Measurements from ENCODE around the gene CNOT6.
"Not testable (repeated sequence)": the region's sequence is repeated elsewhere in the genome, so short reads cannot be mapped to it uniquely, and the experiment has no call there.

The CNOT6 gene

GRCh38 chr5:180460834-180461233 lies 33.3 kb upstream of the CNOT6 start:
- DNase-seq, result no peak
- intact Hi-C loops (cut with DNase I; ENCODE audit: low total_unique reads), result no loop called here

DNA sequence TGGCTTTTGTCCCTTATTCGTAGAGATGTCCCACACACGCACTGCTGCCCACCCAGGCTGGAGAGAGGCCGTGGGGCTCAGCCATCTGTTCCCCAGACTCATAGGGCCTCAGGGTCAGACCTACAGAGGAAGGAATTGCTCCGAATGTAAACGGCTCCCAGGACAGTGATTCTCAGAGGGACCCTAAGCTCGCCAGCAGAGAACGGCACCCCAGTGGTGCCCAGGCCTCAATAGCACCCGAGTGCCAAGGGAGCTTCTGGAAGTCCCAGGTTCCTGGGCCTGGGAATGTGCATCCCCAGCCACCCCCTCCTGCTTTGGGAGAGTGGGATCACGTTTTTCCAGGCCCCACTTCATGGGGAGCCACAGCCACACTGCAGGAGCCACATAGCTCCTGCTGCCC lies 32.9 kb upstream of the CNOT6 start:
- H3K4me1 ChIP-seq, result no peaks in the 10 kb centered on the region
- TF ChIP-seq, protein P1, sequence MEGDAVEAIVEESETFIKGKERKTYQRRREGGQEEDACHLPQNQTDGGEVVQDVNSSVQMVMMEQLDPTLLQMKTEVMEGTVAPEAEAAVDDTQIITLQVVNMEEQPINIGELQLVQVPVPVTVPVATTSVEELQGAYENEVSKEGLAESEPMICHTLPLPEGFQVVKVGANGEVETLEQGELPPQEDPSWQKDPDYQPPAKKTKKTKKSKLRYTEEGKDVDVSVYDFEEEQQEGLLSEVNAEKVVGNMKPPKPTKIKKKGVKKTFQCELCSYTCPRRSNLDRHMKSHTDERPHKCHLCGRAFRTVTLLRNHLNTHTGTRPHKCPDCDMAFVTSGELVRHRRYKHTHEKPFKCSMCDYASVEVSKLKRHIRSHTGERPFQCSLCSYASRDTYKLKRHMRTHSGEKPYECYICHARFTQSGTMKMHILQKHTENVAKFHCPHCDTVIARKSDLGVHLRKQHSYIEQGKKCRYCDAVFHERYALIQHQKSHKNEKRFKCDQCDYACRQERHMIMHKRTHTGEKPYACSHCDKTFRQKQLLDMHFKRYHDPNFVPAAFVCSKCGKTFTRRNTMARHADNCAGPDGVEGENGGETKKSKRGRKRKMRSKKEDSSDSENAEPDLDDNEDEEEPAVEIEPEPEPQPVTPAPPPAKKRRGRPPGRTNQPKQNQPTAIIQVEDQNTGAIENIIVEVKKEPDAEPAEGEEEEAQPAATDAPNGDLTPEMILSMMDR (IDR thresholded peaks at IDR 0.05), result no peak
- intact Hi-C loops (cut with DNase I; ENCODE audit: low total_unique reads), result no loop called here
- H3K27me3 ChIP-seq, result peaks cover 0 to 8% of the 10 kb centered on the region in 2 donors
- H3K4me3 ChIP-seq, result no peak overlapping the region
- H3K36me3 ChIP-seq, result no peaks in the 10 kb centered on the region
- H3K27ac ChIP-seq, result no peak overlapping the region
- DNase-seq, result no peak
- peaks cover 0 to 5% (median 0%) of the 10 kb centered on the region in 3 donors for H3K9me3 ChIP-seq

More at GRCh38 chr5:180460834-180461233, 33.3 kb upstream of the CNOT6 start:
- Histone ChIP-seq H3K36me3 (no peaks in the 10 kb centered on the region), H3K27me3 (peaks cover 0 to 7% of the 10 kb centered on the region in 2 donors), H3K9me3 (peaks cover 0 to 5% (median 0%) of the 10 kb centered on the region in 3 donors), H3K27ac (no peak overlapping the region), H3K4me1 (no peaks in the 10 kb centered on the region), H3K4me3 (no peak overlapping the region)
- TF ChIP-seq, protein P1 (IDR thresholded peaks at IDR 0.05), result no peak

GRCh38 chr5:180463216-180463900 lies 30.8 kb upstream of the CNOT6 start:
- Histone ChIP-seq H3K9me3 (peaks cover 0 to 5% (median 0%) of the 10 kb centered on the region in 3 donors), H3K4me1 (no peaks in the 10 kb centered on the region), H3K27me3 (peaks cover 0 to 9% of the 10 kb centered on the region in 2 donors), H3K36me3 (no peaks in the 10 kb centered on the region), H3K27ac (no peak overlapping the region), H3K4me3 (no peak overlapping the region)
- TF ChIP-seq, protein P1 (IDR thresholded peaks at IDR 0.05), result no peak
- no peak for DNase-seq
- intact Hi-C loops (cut with DNase I; ENCODE audit: low total_unique reads), result no loop called here

DNA sequence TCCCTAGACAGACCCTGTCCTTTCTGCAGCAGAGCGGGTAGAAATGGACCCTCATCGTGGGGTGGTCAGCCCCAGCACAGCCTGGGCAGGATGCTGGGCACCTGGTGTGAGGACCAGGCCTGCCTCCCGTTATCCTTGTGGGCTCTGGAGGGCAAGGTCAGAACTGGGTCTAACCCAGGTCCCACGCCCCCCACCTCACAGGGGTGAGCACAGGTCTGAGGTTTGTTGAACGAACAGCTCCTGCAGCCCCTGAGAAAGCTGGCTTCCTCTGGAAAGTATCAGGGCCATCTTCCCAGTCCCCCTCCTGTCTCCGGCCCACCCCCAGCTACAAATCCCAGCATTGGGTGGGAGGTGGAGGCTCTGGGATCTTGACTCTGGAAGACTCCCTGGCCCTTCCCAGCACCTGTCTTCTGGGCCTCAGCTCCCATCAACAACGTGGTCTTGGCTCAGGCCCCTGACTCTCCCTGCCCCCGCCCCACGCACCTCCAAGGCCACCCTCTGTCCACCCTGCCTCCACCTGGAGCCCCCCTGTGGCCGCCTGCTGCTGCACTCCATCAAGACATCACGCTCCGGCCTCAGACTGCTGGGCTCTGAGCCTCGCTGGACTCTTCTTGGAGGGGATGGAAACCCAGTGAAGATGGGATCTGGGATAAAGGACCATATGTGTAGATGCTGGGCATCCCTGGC lies 30.1 kb upstream of the CNOT6 start:
- H3K36me3 ChIP-seq, result no peaks in the 10 kb centered on the region
- no peak for DNase-seq
- H3K4me1 ChIP-seq, result no peaks in the 10 kb centered on the region
- H3K4me3 ChIP-seq, result no peak overlapping the region
- TF ChIP-seq, protein P1 (IDR thresholded peaks at IDR 0.05), result no peak
- intact Hi-C loops (cut with DNase I; ENCODE audit: low total_unique reads), result no loop called here
- peaks cover 0 to 9% of the 10 kb centered on the region in 2 donors for H3K27me3 ChIP-seq
- peaks cover 0 to under 1% (median 0%) of the 10 kb centered on the region in 3 donors for H3K9me3 ChIP-seq
- no peak overlapping the region for H3K27ac ChIP-seq

DNA sequence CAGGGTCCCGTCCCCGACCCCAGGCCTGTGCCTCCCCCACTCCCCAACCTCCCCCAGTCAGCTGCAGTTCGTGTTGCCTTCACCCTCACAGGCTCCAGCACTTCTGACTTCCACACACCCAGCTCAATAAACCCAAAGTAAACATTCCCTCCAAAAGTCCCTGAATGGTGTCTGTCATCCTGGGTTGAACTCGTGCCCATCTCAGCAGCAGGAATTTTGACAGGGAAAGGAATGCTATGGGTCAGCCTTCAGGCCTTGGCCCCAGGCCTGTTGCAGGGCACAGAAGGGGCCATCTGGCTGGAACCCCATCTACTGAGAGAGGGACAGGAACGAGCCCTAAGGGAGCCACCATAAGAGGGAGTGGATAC lies 29.6 kb upstream of the CNOT6 start:
- H3K27ac ChIP-seq, result no peak overlapping the region
- no peak overlapping the region for H3K4me3 ChIP-seq
- no peak for DNase-seq
- peaks cover 0 to 12% of the 10 kb centered on the region in 2 donors for H3K27me3 ChIP-seq
- TF ChIP-seq, protein P1 (IDR thresholded peaks at IDR 0.05), result no peak
- intact Hi-C loops (cut with DNase I; ENCODE audit: low total_unique reads), result no loop called here
- no peaks in the 10 kb centered on the region for H3K9me3 ChIP-seq
- no peaks in the 10 kb centered on the region for H3K4me1 ChIP-seq
- H3K36me3 ChIP-seq, result no peaks in the 10 kb centered on the region

DNA sequence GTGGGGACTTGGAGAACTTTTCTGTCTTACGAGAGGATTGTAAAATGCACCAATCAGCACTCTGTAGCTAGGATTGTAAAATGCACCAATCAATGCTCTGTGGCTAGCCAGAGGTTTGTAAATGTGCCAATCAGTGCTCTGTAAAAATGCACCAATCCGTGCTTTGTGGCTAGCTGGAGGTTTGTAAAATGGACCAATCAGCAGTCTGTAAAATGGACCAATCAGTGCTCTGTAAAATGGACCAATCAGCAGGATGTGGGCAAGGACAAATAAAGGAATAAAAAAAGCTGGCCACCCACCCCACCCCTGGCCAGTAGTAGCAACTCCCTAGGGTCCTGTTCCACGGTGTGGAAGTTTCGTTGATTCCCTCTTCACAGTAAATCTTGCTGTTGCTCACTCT lies 29.1 kb upstream of the CNOT6 start:
- peaks cover 0 to 12% of the 10 kb centered on the region in 2 donors for H3K27me3 ChIP-seq
- H3K4me1 ChIP-seq; intact Hi-C loops (cut with DNase I; ENCODE audit: low total_unique reads); H3K9me3 ChIP-seq; DNase-seq; H3K27ac ChIP-seq; H3K36me3 ChIP-seq; H3K4me3 ChIP-seq: not testable (repeated sequence)

Measured in tibial artery (tissue), 4 donors.